ENCODE data around the gene C1GALT1C1.
"Not testable (repeated sequence)": the region's sequence is repeated elsewhere in the genome, so short reads cannot be mapped to it uniquely, and the experiment has no call there.

Gene C1GALT1C1

GRCh38 chrX:120629667-120630537 is at the start of gene C1GALT1C1:
C1GALT1C1 (minus strand) TSS chrX:120630054; CDS start chrX:120627166, 2,888 bp downstream.
- no peaks in the 10 kb centered on the region for H3K4me1 ChIP-seq (ENCODE audit: control insufficient read depth, insufficient read depth, low read length)
- no peaks in the 10 kb centered on the region for H3K27me3 ChIP-seq (ENCODE audit: control insufficient read depth, insufficient read depth, low read length)
- peak within 1 kb of the TSS; percentile 66 for H3K4me3 ChIP-seq (ENCODE audit: low read depth, low read length)
- H3K9ac ChIP-seq (ENCODE audit: low read depth, low read length) = peak within 1 kb of the TSS; percentile 68
- H3K9me3 ChIP-seq (ENCODE audit: control insufficient read depth, insufficient read depth, low read length) = no peaks in the 10 kb centered on the region
- H3K36me3 ChIP-seq (ENCODE audit: control insufficient read depth, insufficient read depth, low read length) = no peaks in the 10 kb centered on the region

- Histone ChIP-seq H3K36me3 (ENCODE audit: control insufficient read depth, insufficient read depth, low read length) (no peaks in the 10 kb centered on the region), H3K9ac (ENCODE audit: low read depth, low read length) (no peak overlapping the region), H3K4me1 (ENCODE audit: control insufficient read depth, insufficient read depth, low read length) (no peaks in the 10 kb centered on the region), H3K4me3 (ENCODE audit: low read depth, low read length) (no peak overlapping the region), H3K27me3 (ENCODE audit: control insufficient read depth, insufficient read depth, low read length) (no peaks in the 10 kb centered on the region), H3K9me3 (ENCODE audit: control insufficient read depth, insufficient read depth, low read length) (no peaks in the 10 kb centered on the region)
Observed at GRCh38 chrX:120677004-120677652, 47.3 kb upstream of the C1GALT1C1 start.

- Histone ChIP-seq H3K4me3 (ENCODE audit: low read depth, low read length) (no peak overlapping the region), H3K27me3 (ENCODE audit: control insufficient read depth, insufficient read depth, low read length) (no peaks in the 10 kb centered on the region), H3K4me1 (ENCODE audit: control insufficient read depth, insufficient read depth, low read length) (no peaks in the 10 kb centered on the region), H3K36me3 (ENCODE audit: control insufficient read depth, insufficient read depth, low read length) (no peaks in the 10 kb centered on the region), H3K9me3 (ENCODE audit: control insufficient read depth, insufficient read depth, low read length) (no peaks in the 10 kb centered on the region), H3K9ac (ENCODE audit: low read depth, low read length) (no peak overlapping the region)
Observed at GRCh38 chrX:120672841-120673530, 43.1 kb upstream of the C1GALT1C1 start.

GRCh38 chrX:120672389-120672788 is 42.5 kb upstream of the C1GALT1C1 start:
- H3K4me3 ChIP-seq (ENCODE audit: low read depth, low read length) = no peak overlapping the region
- no peaks in the 10 kb centered on the region for H3K36me3 ChIP-seq (ENCODE audit: control insufficient read depth, insufficient read depth, low read length)
- H3K9ac ChIP-seq (ENCODE audit: low read depth, low read length) = no peak overlapping the region
- no peaks in the 10 kb centered on the region for H3K4me1 ChIP-seq (ENCODE audit: control insufficient read depth, insufficient read depth, low read length)
- H3K9me3 ChIP-seq (ENCODE audit: control insufficient read depth, insufficient read depth, low read length) = no peaks in the 10 kb centered on the region
- H3K27me3 ChIP-seq (ENCODE audit: control insufficient read depth, insufficient read depth, low read length) = no peaks in the 10 kb centered on the region

GRCh38 chrX:120671963-120672362 is 42.1 kb upstream of the C1GALT1C1 start:
- Histone ChIP-seq H3K4me1 (ENCODE audit: control insufficient read depth, insufficient read depth, low read length) (no peaks in the 10 kb centered on the region), H3K27me3 (ENCODE audit: control insufficient read depth, insufficient read depth, low read length) (no peaks in the 10 kb centered on the region), H3K9me3 (ENCODE audit: control insufficient read depth, insufficient read depth, low read length) (no peaks in the 10 kb centered on the region), H3K36me3 (ENCODE audit: control insufficient read depth, insufficient read depth, low read length) (no peaks in the 10 kb centered on the region), H3K9ac (ENCODE audit: low read depth, low read length) (no peak overlapping the region), H3K4me3 (ENCODE audit: low read depth, low read length) (no peak overlapping the region)

- no peaks in the 10 kb centered on the region for H3K4me1 ChIP-seq (ENCODE audit: control insufficient read depth, insufficient read depth, low read length)
- no peaks in the 10 kb centered on the region for H3K9me3 ChIP-seq (ENCODE audit: control insufficient read depth, insufficient read depth, low read length)
- no peaks in the 10 kb centered on the region for H3K36me3 ChIP-seq (ENCODE audit: control insufficient read depth, insufficient read depth, low read length)
- no peak overlapping the region for H3K9ac ChIP-seq (ENCODE audit: low read depth, low read length)
- no peak overlapping the region for H3K4me3 ChIP-seq (ENCODE audit: low read depth, low read length)
- no peaks in the 10 kb centered on the region for H3K27me3 ChIP-seq (ENCODE audit: control insufficient read depth, insufficient read depth, low read length)
Observed at GRCh38 chrX:120668357-120668756, 38.5 kb upstream of the C1GALT1C1 start.

GRCh38 chrX:120664535-120664934 is 34.7 kb upstream of the C1GALT1C1 start:
- H3K4me3 ChIP-seq (ENCODE audit: low read depth, low read length); H3K27me3 ChIP-seq (ENCODE audit: control insufficient read depth, insufficient read depth, low read length); H3K4me1 ChIP-seq (ENCODE audit: control insufficient read depth, insufficient read depth, low read length); H3K9ac ChIP-seq (ENCODE audit: low read depth, low read length); H3K9me3 ChIP-seq (ENCODE audit: control insufficient read depth, insufficient read depth, low read length); H3K36me3 ChIP-seq (ENCODE audit: control insufficient read depth, insufficient read depth, low read length): not testable (repeated sequence)

GRCh38 chrX:120664081-120664480 is 34.2 kb upstream of the C1GALT1C1 start:
- no peaks in the 10 kb centered on the region for H3K36me3 ChIP-seq (ENCODE audit: control insufficient read depth, insufficient read depth, low read length)
- no peaks in the 10 kb centered on the region for H3K27me3 ChIP-seq (ENCODE audit: control insufficient read depth, insufficient read depth, low read length)
- H3K9ac ChIP-seq (ENCODE audit: low read depth, low read length) = no peak overlapping the region
- H3K4me3 ChIP-seq (ENCODE audit: low read depth, low read length) = no peak overlapping the region
- peaks cover 4% of the 10 kb centered on the region for H3K4me1 ChIP-seq (ENCODE audit: control insufficient read depth, insufficient read depth, low read length)
- H3K9me3 ChIP-seq (ENCODE audit: control insufficient read depth, insufficient read depth, low read length) = no peaks in the 10 kb centered on the region

- Histone ChIP-seq H3K27me3 (ENCODE audit: control insufficient read depth, insufficient read depth, low read length) (no peaks in the 10 kb centered on the region), H3K9me3 (ENCODE audit: control insufficient read depth, insufficient read depth, low read length) (no peaks in the 10 kb centered on the region), H3K4me3 (ENCODE audit: low read depth, low read length) (no peak overlapping the region), H3K4me1 (ENCODE audit: control insufficient read depth, insufficient read depth, low read length) (peaks cover 4% of the 10 kb centered on the region), H3K9ac (ENCODE audit: low read depth, low read length) (no peak overlapping the region), H3K36me3 (ENCODE audit: control insufficient read depth, insufficient read depth, low read length) (no peaks in the 10 kb centered on the region)
Observed at GRCh38 chrX:120662662-120663061, 32.8 kb upstream of the C1GALT1C1 start.

GRCh38 chrX:120660637-120661036 is 30.8 kb upstream of the C1GALT1C1 start:
- Histone ChIP-seq H3K4me3 (ENCODE audit: low read depth, low read length) (no peak overlapping the region), H3K9ac (ENCODE audit: low read depth, low read length) (no peak overlapping the region), H3K4me1 (ENCODE audit: control insufficient read depth, insufficient read depth, low read length) (peaks cover 4% of the 10 kb centered on the region), H3K9me3 (ENCODE audit: control insufficient read depth, insufficient read depth, low read length) (no peaks in the 10 kb centered on the region), H3K36me3 (ENCODE audit: control insufficient read depth, insufficient read depth, low read length) (no peaks in the 10 kb centered on the region), H3K27me3 (ENCODE audit: control insufficient read depth, insufficient read depth, low read length) (no peaks in the 10 kb centered on the region)

- H3K4me1 ChIP-seq (ENCODE audit: control insufficient read depth, insufficient read depth, low read length) = no peaks in the 10 kb centered on the region
- no peak overlapping the region for H3K4me3 ChIP-seq (ENCODE audit: low read depth, low read length)
- H3K27me3 ChIP-seq (ENCODE audit: control insufficient read depth, insufficient read depth, low read length) = no peaks in the 10 kb centered on the region
- H3K9me3 ChIP-seq (ENCODE audit: control insufficient read depth, insufficient read depth, low read length) = no peaks in the 10 kb centered on the region
- no peaks in the 10 kb centered on the region for H3K36me3 ChIP-seq (ENCODE audit: control insufficient read depth, insufficient read depth, low read length)
- no peak overlapping the region for H3K9ac ChIP-seq (ENCODE audit: low read depth, low read length)
Observed at GRCh38 chrX:120653000-120653399, 23.1 kb upstream of the C1GALT1C1 start.
